ENCODE results near the gene COX7A1.

COX7A1 gene

DNA sequence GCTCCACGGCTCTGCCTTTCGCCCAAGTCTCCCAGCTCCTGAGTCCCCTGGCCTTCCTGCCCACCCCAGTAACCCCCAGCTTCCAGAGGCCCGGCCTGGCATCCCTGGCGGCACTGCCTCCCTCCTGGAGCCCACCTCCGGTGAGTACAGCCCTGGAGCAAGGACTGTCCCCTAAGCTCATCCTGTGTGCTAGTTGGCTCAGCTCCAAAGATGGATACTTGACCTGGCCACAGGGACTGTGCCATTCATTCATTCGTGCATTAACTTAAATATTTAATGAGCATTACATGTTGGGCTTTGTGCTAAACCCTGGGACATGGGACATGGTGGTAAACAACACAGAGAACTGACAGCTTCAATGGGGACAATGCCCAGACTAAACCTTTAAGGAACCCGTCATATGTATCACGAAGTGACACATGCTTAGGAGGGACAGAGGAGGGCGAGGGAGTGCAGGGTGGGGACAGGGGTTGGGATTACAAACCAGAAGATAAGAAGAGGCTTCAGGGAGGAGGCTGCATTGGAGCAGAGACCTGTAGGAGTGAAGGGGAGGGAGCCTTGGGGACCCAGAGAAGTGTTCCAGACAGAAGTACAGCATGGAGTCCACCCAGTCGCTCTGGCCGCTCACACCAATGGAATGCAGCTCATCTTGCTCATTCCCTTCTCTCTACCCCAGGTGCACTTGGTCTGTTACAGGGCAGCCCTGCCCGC, 48.2 kb downstream of the COX7A1 start:
- H3K9me3 Mint-ChIP-seq: no peaks in the 10 kb centered on the region
- H3K4me1 Mint-ChIP-seq: no peaks in the 10 kb centered on the region
- TF ChIP-seq, protein P1, sequence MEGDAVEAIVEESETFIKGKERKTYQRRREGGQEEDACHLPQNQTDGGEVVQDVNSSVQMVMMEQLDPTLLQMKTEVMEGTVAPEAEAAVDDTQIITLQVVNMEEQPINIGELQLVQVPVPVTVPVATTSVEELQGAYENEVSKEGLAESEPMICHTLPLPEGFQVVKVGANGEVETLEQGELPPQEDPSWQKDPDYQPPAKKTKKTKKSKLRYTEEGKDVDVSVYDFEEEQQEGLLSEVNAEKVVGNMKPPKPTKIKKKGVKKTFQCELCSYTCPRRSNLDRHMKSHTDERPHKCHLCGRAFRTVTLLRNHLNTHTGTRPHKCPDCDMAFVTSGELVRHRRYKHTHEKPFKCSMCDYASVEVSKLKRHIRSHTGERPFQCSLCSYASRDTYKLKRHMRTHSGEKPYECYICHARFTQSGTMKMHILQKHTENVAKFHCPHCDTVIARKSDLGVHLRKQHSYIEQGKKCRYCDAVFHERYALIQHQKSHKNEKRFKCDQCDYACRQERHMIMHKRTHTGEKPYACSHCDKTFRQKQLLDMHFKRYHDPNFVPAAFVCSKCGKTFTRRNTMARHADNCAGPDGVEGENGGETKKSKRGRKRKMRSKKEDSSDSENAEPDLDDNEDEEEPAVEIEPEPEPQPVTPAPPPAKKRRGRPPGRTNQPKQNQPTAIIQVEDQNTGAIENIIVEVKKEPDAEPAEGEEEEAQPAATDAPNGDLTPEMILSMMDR (IDR thresholded peaks at IDR 0.05; ENCODE audit: unreplicated experiment in 3 of 3): no peak
- no peak overlapping the region for H3K4me3 Mint-ChIP-seq
- H3K36me3 Mint-ChIP-seq (ENCODE audit: low read depth): peaks cover 9% of the 10 kb centered on the region
- H3K27ac Mint-ChIP-seq: no peak overlapping the region
- H3K27me3 Mint-ChIP-seq (ENCODE audit: low read depth): no peaks in the 10 kb centered on the region

DNA sequence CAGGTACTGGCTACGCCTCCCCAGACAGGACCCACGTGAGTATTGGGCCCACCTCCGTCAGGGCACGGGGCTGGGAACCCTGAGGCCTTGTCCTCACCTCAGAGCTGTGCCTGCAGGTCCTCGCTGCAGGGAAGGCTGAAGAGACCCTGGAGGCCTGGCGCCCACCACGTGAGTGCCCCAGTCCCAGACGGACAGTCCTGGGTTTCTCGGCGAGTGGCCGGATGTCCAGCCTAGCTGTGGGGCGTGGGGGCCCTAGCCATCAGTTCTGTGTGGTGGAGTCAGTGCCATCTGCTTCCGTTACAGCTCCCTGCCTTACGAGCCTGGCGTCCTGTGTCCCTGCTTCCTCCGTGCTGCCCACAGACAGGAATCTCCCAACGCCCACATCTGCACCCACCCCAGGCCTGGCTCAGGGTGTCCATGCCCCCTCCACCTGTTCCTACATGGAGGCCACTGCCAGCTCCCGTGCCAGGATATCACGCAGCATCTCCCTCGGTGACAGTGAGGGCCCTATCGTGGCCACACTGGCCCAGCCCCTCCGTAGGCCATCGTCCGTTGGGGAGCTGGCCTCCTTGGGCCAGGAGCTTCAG, 49.1 kb downstream of the COX7A1 start:
- Mint-ChIP-seq H3K4me1 (no peaks in the 10 kb centered on the region), H3K36me3 (ENCODE audit: low read depth) (peaks cover 9% of the 10 kb centered on the region), H3K27me3 (ENCODE audit: low read depth) (no peaks in the 10 kb centered on the region)

DNA sequence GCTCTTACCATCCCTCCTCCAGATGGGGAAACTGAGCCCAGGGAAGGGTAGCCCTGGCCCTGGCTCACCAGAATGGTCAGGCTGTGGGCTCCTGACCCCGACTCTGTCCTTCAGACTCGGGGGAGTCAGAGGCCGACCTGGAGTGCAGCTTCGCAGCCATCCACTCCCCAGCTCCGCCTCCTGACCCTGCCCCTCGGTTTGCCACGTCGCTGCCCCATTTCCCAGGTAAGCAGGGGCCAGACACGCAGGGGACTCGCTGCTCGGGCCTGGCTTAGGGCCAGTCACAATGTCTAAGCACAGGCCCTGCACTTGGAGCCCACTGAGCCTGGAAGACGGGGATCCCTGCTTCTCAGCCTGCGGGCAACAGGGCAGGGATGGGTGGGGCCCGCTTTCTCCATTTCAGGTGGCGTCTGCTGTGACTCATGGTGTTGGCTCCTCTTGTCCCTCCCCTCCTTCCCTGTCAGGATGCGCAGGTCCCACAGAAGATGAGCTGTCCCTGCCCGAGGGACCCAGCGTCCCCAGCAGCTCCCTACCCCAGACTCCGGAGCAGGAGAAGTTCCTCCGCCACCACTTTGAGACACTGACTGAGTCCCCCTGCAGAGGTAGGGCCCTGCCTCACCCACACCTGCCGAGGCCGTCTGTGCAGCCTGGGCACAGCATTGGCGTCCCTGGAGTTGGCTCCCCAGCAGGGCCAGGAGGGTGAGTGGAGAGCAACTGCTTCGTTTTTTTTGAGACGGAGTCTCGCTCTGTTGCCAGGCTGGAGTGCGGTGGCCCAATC, 50.5 kb downstream of the COX7A1 start:
- Mint-ChIP-seq H3K27me3 (ENCODE audit: low read depth) (no peaks in the 10 kb centered on the region), H3K4me1 (no peaks in the 10 kb centered on the region), H3K9me3 (no peaks in the 10 kb centered on the region), H3K36me3 (ENCODE audit: low read depth) (peaks cover 6% of the 10 kb centered on the region), H3K27ac (no peak overlapping the region), H3K4me3 (no peak overlapping the region)
- TF ChIP-seq, protein P1 (IDR thresholded peaks at IDR 0.05; ENCODE audit: unreplicated experiment in 3 of 3): no peak

More for the DNA sequence above, 49.1 kb downstream of the COX7A1 start:
- TF ChIP-seq, protein P1 (IDR thresholded peaks at IDR 0.05; ENCODE audit: unreplicated experiment in 3 of 3): no peak
- Mint-ChIP-seq H3K4me3 (no peak overlapping the region), H3K27ac (no peak overlapping the region), H3K9me3 (no peaks in the 10 kb centered on the region)
